ENCODE data around the gene KPNA6. TPM values are rescaled to one million over a fixed set of nuclear protein-coding genes. Genes with fewer than 3 reads are reported as not detected.
"Not testable (repeated sequence)": the region's sequence is repeated elsewhere in the genome, so short reads cannot be mapped to it uniquely, and the experiment has no call there.

The KPNA6 gene
- total and polyA plus RNA-seq, 9 of the 15 experiments (the other 6 are each of a cell fraction or from before 2014, with no cell fraction given), result 20.1 to 54.6 (median 32.2) TPM

DNA sequence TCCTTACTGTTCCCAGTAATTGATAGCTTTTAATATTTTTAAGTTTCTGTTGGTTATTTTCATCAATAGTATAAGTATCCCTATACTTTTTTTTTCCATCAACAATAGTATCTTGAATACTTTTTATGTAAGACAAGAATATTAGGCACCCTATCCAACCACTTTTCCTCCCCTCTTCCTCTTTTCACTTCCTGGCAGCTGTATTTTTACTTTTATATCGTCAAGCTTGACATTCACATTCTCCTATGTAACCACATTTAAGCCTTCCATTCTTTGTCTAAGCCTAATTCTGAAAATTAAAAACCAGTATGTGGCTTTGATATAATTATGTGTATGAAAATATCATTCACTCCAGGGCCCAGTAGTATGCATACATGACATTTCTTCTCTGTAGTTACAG, 25.8 kb upstream of the KPNA6 start:
- intact Hi-C loops (cut with micrococcal nuclease) (no loop called here), in situ Hi-C loops (cut with MboI) (no loop called here)
- no peak for TF ChIP-seq DPF2 (IDR thresholded peaks at IDR 0.05)
- TF ChIP-seq, protein P1, sequence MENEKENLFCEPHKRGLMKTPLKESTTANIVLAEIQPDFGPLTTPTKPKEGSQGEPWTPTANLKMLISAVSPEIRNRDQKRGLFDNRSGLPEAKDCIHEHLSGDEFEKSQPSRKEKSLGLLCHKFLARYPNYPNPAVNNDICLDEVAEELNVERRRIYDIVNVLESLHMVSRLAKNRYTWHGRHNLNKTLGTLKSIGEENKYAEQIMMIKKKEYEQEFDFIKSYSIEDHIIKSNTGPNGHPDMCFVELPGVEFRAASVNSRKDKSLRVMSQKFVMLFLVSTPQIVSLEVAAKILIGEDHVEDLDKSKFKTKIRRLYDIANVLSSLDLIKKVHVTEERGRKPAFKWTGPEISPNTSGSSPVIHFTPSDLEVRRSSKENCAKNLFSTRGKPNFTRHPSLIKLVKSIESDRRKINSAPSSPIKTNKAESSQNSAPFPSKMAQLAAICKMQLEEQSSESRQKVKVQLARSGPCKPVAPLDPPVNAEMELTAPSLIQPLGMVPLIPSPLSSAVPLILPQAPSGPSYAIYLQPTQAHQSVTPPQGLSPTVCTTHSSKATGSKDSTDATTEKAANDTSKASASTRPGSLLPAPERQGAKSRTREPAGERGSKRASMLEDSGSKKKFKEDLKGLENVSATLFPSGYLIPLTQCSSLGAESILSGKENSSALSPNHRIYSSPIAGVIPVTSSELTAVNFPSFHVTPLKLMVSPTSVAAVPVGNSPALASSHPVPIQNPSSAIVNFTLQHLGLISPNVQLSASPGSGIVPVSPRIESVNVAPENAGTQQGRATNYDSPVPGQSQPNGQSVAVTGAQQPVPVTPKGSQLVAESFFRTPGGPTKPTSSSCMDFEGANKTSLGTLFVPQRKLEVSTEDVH (IDR thresholded peaks at IDR 0.05; ENCODE audit: low read depth, partially characterized antibody), result no peak
- Histone ChIP-seq H3K9me1 (ENCODE audit: control insufficient read depth, insufficient read depth, low read length) (peaks cover 3% of the 10 kb centered on the region), H3K9me3 (replicated peaks; ENCODE audit: control insufficient read depth, insufficient read depth, low read depth, low read length) (no peaks in the 10 kb centered on the region), H3K4me1 (replicated peaks in 1 of 2; ENCODE audit: control insufficient read depth in 2 of 2, insufficient read depth in 2 of 2, low read length in 2 of 2) (no peaks in the 10 kb centered on the region), H3K4me3 (no peak overlapping the region), H2AFZ (ENCODE audit: low read depth, low read length) (no peak overlapping the region), H4K20me1 (replicated peaks; ENCODE audit: control insufficient read depth, insufficient read depth, low read length) (no peaks in the 10 kb centered on the region), H3K9ac (ENCODE audit: insufficient read depth in 1 of 2, low read depth in 2 of 2, low read length in 2 of 2) (no peak overlapping the region), H3K27me3 (ENCODE audit: control insufficient read depth in 2 of 2, insufficient read depth in 2 of 2, low read length in 2 of 2) (no peaks in the 10 kb centered on the region), H3K27ac (ENCODE audit: extremely low read depth, low read depth, low read length) (no peak overlapping the region), H3K4me2 (ENCODE audit: insufficient read depth, low read length) (no peak overlapping the region), H3K36me3 (ENCODE audit: control insufficient read depth, insufficient read depth, low read length) (peaks cover 51% of the 10 kb centered on the region), H3K79me2 (ENCODE audit: control insufficient read depth, insufficient read depth, low read length) (no peaks in the 10 kb centered on the region)
- CTCF ChIA-PET (ENCODE audit: low intra/inter-chr PET ratio), result no interaction called here
- FAIRE-seq (no peak), DNase-seq (ENCODE audit: extremely low read depth in 1 of 4, low spot score in 3 of 4) (no peak), ATAC-seq (no peak)
- BruUV-seq (replicated peaks), result no TSS peak
- 71% methylated on average over 1 of the region's 1 CpG for WGBS (ENCODE audit: insufficient coverage, low coverage, missing lambda C conversion rate)
- POLR2A ChIA-PET, result interaction anchor here (0.7 to 1.8 kb wide), 5 partner anchors 9 to 79 kb away, joined by 3 to 8 read pairs (median 4); partner anchors contain the start of gene TMEM39B

DNA sequence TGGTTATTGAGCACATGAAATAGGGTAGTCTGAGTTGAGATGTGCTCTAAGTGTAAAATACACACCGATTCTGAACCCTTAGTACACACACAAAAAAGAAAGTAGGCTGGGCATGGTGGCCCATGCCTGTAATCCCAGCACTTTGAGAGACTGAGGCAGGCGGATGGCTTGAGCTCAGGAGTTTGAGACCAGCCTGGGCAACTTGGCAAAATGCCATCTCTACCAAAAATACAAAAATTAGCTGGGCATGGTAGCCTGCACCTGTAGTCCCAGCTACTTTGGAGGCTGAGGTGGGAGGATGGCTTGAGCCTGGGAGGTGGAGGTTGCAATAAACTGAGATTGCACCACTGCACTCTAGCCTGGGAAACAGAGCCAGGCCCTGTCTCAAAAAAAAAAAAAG, 21.5 kb upstream of the KPNA6 start:
- DNase-seq (ENCODE audit: extremely low read depth in 1 of 4, low spot score in 3 of 4); H3K79me2 ChIP-seq (ENCODE audit: control insufficient read depth, insufficient read depth, low read length); H3K4me3 ChIP-seq; H3K27me3 ChIP-seq (ENCODE audit: control insufficient read depth in 2 of 2, insufficient read depth in 2 of 2, low read length in 2 of 2); H3K9me1 ChIP-seq (ENCODE audit: control insufficient read depth, insufficient read depth, low read length); H3K9ac ChIP-seq (ENCODE audit: insufficient read depth in 1 of 2, low read depth in 2 of 2, low read length in 2 of 2); intact Hi-C loops (cut with micrococcal nuclease); H3K27ac ChIP-seq (ENCODE audit: extremely low read depth, low read depth, low read length); BruUV-seq (replicated peaks); H3K4me1 ChIP-seq (replicated peaks in 1 of 2; ENCODE audit: control insufficient read depth in 2 of 2, insufficient read depth in 2 of 2, low read length in 2 of 2); in situ Hi-C loops (cut with MboI); H4K20me1 ChIP-seq (replicated peaks; ENCODE audit: control insufficient read depth, insufficient read depth, low read length); FAIRE-seq; CTCF ChIA-PET (ENCODE audit: low intra/inter-chr PET ratio); H2AFZ ChIP-seq (ENCODE audit: low read depth, low read length); ATAC-seq; H3K4me2 ChIP-seq (ENCODE audit: insufficient read depth, low read length); H3K9me3 ChIP-seq (replicated peaks; ENCODE audit: control insufficient read depth, insufficient read depth, low read depth, low read length): not testable (repeated sequence)
- POLR2A ChIA-PET, result interaction anchor here (0.6 to 1.0 kb wide), 4 partner anchors 11 to 50 kb away, joined by 3 to 4 read pairs (median 4); no protein-coding TSS in a partner anchor
- H3K36me3 ChIP-seq (ENCODE audit: control insufficient read depth, insufficient read depth, low read length), result peaks cover 38% of the 10 kb centered on the region
- peak; percentile 84 for TF ChIP-seq NFIC (IDR thresholded peaks at IDR 0.05)
- peak; percentile 54; the same call in 1 of the 2 replicates for TF ChIP-seq NFIX (CRISPR knock-in tag; IDR thresholded peaks at IDR 0.05; ENCODE audit: low read depth)
- 82% methylated on average over 2 of the region's 2 CpGs for WGBS (ENCODE audit: insufficient coverage, low coverage, missing lambda C conversion rate)
